H1 (cell line): ENCODE data around the gene KLC4.

Source experiments
- ATF2 ChIP-seq: IDR thresholded peaks from 2 replicates; pipeline ENCODE4 v1.6.1; 2012; ENCODE audit warnings: low read length, inconsistent platforms
- BRCA1 ChIP-seq: IDR thresholded peaks from 2 replicates; pipeline ENCODE4 v1.6.1; 2012; ENCODE audit warnings: low read depth, low read length, improper control_type of control experiment
- CBX5 ChIP-seq: fragments of 300-800, 300-1000 bp; sonication (generic); IDR thresholded peaks from 2 replicates; pipeline ENCODE4 v1.7.1; 2016; ENCODE audit warnings: antibody characterized with exemption, low read length, low read depth
- CEBPB ChIP-seq: IDR thresholded peaks from 2 replicates; pipeline ENCODE4 v1.6.1; 2012; ENCODE audit warnings: low read depth, low read length
- CTBP2 ChIP-seq: IDR thresholded peaks from 2 replicates; pipeline ENCODE4 v1.7.0; 2011; ENCODE audit warnings: borderline replicate concordance, mild to moderate bottlenecking, moderate library complexity, mixed read lengths, low read length; ENCODE audit not compliant: insufficient read depth, insufficient read length
- CTCF ChIP-seq, 3 experiments: IDR thresholded peaks; 1 replicate in 2 of 3; 2 replicates in 1 of 3; pipeline versions ENCODE4 v1.5.1 to v1.6.1; 2011; ENCODE audit warnings: low read length in 3 of 3, mild to moderate bottlenecking in 3 of 3, inconsistent platforms in 2 of 3, low read depth in 1 of 3, moderate library complexity in 1 of 3; ENCODE audit not compliant: insufficient read depth in 1 of 3; ENCODE audit errors: control extremely low read depth in 1 of 3
- EP300 ChIP-seq, 2 experiments: IDR thresholded peaks; 1 replicate in 1 of 2; 2 replicates in 1 of 2; pipeline ENCODE4 v1.6.1; 2011 to 2012; ENCODE audit warnings: low read depth in 2 of 2, low read length in 2 of 2, mild to moderate bottlenecking in 2 of 2, borderline replicate concordance in 1 of 2, inconsistent platforms in 1 of 2, moderate library complexity in 1 of 2
- EZH2 ChIP-seq: fragments of 200-600 bp; sonication (generic); IDR thresholded peaks from 2 replicates; pipeline ENCODE4 v1.7.1; 2012; ENCODE audit warnings: low read depth, mild to moderate bottlenecking, moderate library complexity, low read length, inconsistent platforms; ENCODE audit not compliant: severe bottlenecking
- KDM4A ChIP-seq: IDR thresholded peaks from one replicate; pipeline ENCODE4 v1.7.1; 2012; ENCODE audit warnings: low read depth, mild to moderate bottlenecking, moderate library complexity, low read length, inconsistent platforms; ENCODE audit not compliant: severe bottlenecking
- MAX ChIP-seq: IDR thresholded peaks from 2 replicates; pipeline ENCODE4 v1.6.1; 2012; ENCODE audit warnings: inconsistent platforms
- RFX5 ChIP-seq: IDR thresholded peaks from 2 replicates; pipeline ENCODE4 v1.6.1; 2011; ENCODE audit warnings: low read depth, low read length, improper control_type of control experiment, borderline replicate concordance
- RXRA ChIP-seq: IDR thresholded peaks from 2 replicates; pipeline ENCODE4 v1.6.1; 2011; ENCODE audit warnings: low read depth, mild to moderate bottlenecking, low read length, moderate library complexity; ENCODE audit not compliant: insufficient read depth
- SIN3A ChIP-seq, 2 experiments: IDR thresholded peaks in 1 of 2; conservative IDR thresholded peaks in 1 of 2; 2 replicates each; pipeline ENCODE4 v1.6.1; 2011 to 2012; ENCODE audit warnings: low read length in 2 of 2, improper control_type of control experiment in 1 of 2, low read depth in 1 of 2, mild to moderate bottlenecking in 1 of 2
- USF2 ChIP-seq: IDR thresholded peaks from 2 replicates; pipeline ENCODE4 v1.6.1; 2011; ENCODE audit warnings: low read length, improper control_type of control experiment

- TF ChIP-seq CTCF (IDR thresholded peaks at IDR 0.05; ENCODE audit: control extremely low read depth in 1 of 3, insufficient read depth in 1 of 3, low read depth in 1 of 3, low read length in 3 of 3): no peak
- no peak for TF ChIP-seq CTBP2
- no peak for TF ChIP-seq CBX5
- TF ChIP-seq RFX5: no peak
- TF ChIP-seq SIN3A (conservative IDR thresholded peaks at IDR 0.05 in 1 of 2, IDR thresholded peaks at IDR 0.05 in 1 of 2; ENCODE audit: low read depth in 1 of 2, low read length in 2 of 2): no peak
- no peak for TF ChIP-seq ATF2
- TF ChIP-seq RXRA: no peak
- no peak for TF ChIP-seq KDM4A
- TF ChIP-seq BRCA1: no peak
- no peak for TF ChIP-seq USF2
- TF ChIP-seq EP300 (IDR thresholded peaks at IDR 0.05; ENCODE audit: borderline replicate concordance in 1 of 2, low read depth in 2 of 2, low read length in 2 of 2): no peak
- TF ChIP-seq EZH2: no peak
- no peak for TF ChIP-seq MAX
- TF ChIP-seq CEBPB: no peak
Observed at GRCh38 chr6:43091020-43091419, 31.6 kb downstream of the KLC4 start.
